ENCODE data around the gene WDR35.
"Not testable (repeated sequence)": the region's sequence is repeated elsewhere in the genome, so short reads cannot be mapped to it uniquely, and the experiment has no call there.

WDR35 gene

GRCh38 chr2:19882286-19882685 lies 107.6 kb downstream of the WDR35 start:
- Histone ChIP-seq H3K36me3 (ENCODE audit: control insufficient read depth in 1 of 2, insufficient read depth in 2 of 2, low read depth in 1 of 2, low read length in 2 of 2) (no peaks in the 10 kb centered on the region), H4K91ac (ENCODE audit: low read length) (no peak overlapping the region), H3K9me3 (ENCODE audit: control insufficient read depth, low read length) (no peaks in the 10 kb centered on the region), H3K4me1 (ENCODE audit: control insufficient read depth, insufficient read depth, low read depth, low read length) (peaks cover 2% of the 10 kb centered on the region), H3K14ac (ENCODE audit: low read length in 2 of 2) (no peak overlapping the region), H4K8ac (ENCODE audit: low read length) (no peak overlapping the region), H2BK12ac (ENCODE audit: low read length in 2 of 2) (no peak overlapping the region), H3K9ac (ENCODE audit: low read length) (no peak overlapping the region), H3K4me3 (ENCODE audit: insufficient read depth in 1 of 2, low read depth in 1 of 2, low read length in 2 of 2) (no peak overlapping the region), H3K79me1 (replicated peaks; ENCODE audit: low read length, poor library complexity, severe bottlenecking) (no peaks in the 10 kb centered on the region), H2BK5ac (ENCODE audit: low read depth, low read length, poor library complexity, severe bottlenecking) (no peak overlapping the region), H3K4ac (ENCODE audit: low read depth in 1 of 2, low read length in 2 of 2) (no peak overlapping the region), H2BK120ac (ENCODE audit: low read depth, low read length) (no peak overlapping the region), H3K23ac (ENCODE audit: low read length in 2 of 2) (no peak overlapping the region), H2AK5ac (ENCODE audit: low read length, severe bottlenecking) (no peak overlapping the region), H2BK15ac (ENCODE audit: low read depth, poor library complexity, severe bottlenecking) (no peak overlapping the region), H3K27ac (ENCODE audit: low read length, poor library complexity, severe bottlenecking) (no peak overlapping the region), H2AFZ (ENCODE audit: low read depth, low read length) (no peak overlapping the region), H3K18ac (ENCODE audit: low read depth in 1 of 2, low read length in 2 of 2) (no peak overlapping the region), H3K27me3 (ENCODE audit: control insufficient read depth in 1 of 2, insufficient read depth in 1 of 2, low read length in 2 of 2) (no peaks in the 10 kb centered on the region), H3K4me2 (ENCODE audit: low read length, poor library complexity, severe bottlenecking) (no peak overlapping the region)
- no peak for DNase-seq
- 88% methylated on average over 2 of the region's 2 CpGs for WGBS

- DNase-seq, result no peak
- no peak overlapping the region for H3K18ac ChIP-seq (ENCODE audit: low read depth in 1 of 2, low read length in 2 of 2)
- no peak overlapping the region for H3K14ac ChIP-seq (ENCODE audit: low read length in 2 of 2)
- no peaks in the 10 kb centered on the region for H3K79me1 ChIP-seq (replicated peaks; ENCODE audit: low read length, poor library complexity, severe bottlenecking)
- H3K36me3 ChIP-seq (ENCODE audit: control insufficient read depth in 1 of 2, insufficient read depth in 2 of 2, low read depth in 1 of 2, low read length in 2 of 2), result no peaks in the 10 kb centered on the region
- no peak overlapping the region for H2BK12ac ChIP-seq (ENCODE audit: low read length in 2 of 2)
- no peak overlapping the region for H3K9ac ChIP-seq (ENCODE audit: low read length)
- H2BK15ac ChIP-seq (ENCODE audit: low read depth, poor library complexity, severe bottlenecking), result no peak overlapping the region
- H3K27ac ChIP-seq (ENCODE audit: low read length, poor library complexity, severe bottlenecking), result no peak overlapping the region
- no peak overlapping the region for H3K4ac ChIP-seq (ENCODE audit: low read depth in 1 of 2, low read length in 2 of 2)
- no peak overlapping the region for H2AFZ ChIP-seq (ENCODE audit: low read depth, low read length)
- peaks cover 2% of the 10 kb centered on the region for H3K4me1 ChIP-seq (ENCODE audit: control insufficient read depth, insufficient read depth, low read depth, low read length)
- no peaks in the 10 kb centered on the region for H3K9me3 ChIP-seq (ENCODE audit: control insufficient read depth, low read length)
- no peak overlapping the region for H3K23ac ChIP-seq (ENCODE audit: low read length in 2 of 2)
- H3K4me3 ChIP-seq (ENCODE audit: insufficient read depth in 1 of 2, low read depth in 1 of 2, low read length in 2 of 2), result no peak overlapping the region
- no peak overlapping the region for H2BK120ac ChIP-seq (ENCODE audit: low read depth, low read length)
- H4K91ac ChIP-seq (ENCODE audit: low read length), result no peak overlapping the region
- H3K27me3 ChIP-seq (ENCODE audit: control insufficient read depth in 1 of 2, insufficient read depth in 1 of 2, low read length in 2 of 2), result no peaks in the 10 kb centered on the region
- no peak overlapping the region for H3K4me2 ChIP-seq (ENCODE audit: low read length, poor library complexity, severe bottlenecking)
- H4K8ac ChIP-seq (ENCODE audit: low read length), result no peak overlapping the region
- 83% methylated on average over 1 of the region's 2 CpGs for WGBS
- H2BK5ac ChIP-seq (ENCODE audit: low read depth, low read length, poor library complexity, severe bottlenecking), result no peak overlapping the region
- H2AK5ac ChIP-seq (ENCODE audit: low read length, severe bottlenecking), result no peak overlapping the region
These were observed 108.0 kb downstream of the WDR35 start for GRCh38 chr2:19881908-19882265.

- Histone ChIP-seq H2AK5ac (ENCODE audit: low read length, severe bottlenecking) (no peak overlapping the region), H3K27ac (ENCODE audit: low read length, poor library complexity, severe bottlenecking) (no peak overlapping the region), H2BK120ac (ENCODE audit: low read depth, low read length) (no peak overlapping the region), H3K36me3 (ENCODE audit: control insufficient read depth in 1 of 2, insufficient read depth in 2 of 2, low read depth in 1 of 2, low read length in 2 of 2) (no peaks in the 10 kb centered on the region), H3K9ac (ENCODE audit: low read length) (no peak overlapping the region), H2BK12ac (ENCODE audit: low read length in 2 of 2) (no peak overlapping the region), H4K8ac (ENCODE audit: low read length) (no peak overlapping the region), H3K4me3 (ENCODE audit: insufficient read depth in 1 of 2, low read depth in 1 of 2, low read length in 2 of 2) (no peak overlapping the region), H2BK5ac (ENCODE audit: low read depth, low read length, poor library complexity, severe bottlenecking) (no peak overlapping the region), H3K4me2 (ENCODE audit: low read length, poor library complexity, severe bottlenecking) (no peak overlapping the region), H3K79me1 (replicated peaks; ENCODE audit: low read length, poor library complexity, severe bottlenecking) (no peaks in the 10 kb centered on the region), H2AFZ (ENCODE audit: low read depth, low read length) (no peak overlapping the region), H3K18ac (ENCODE audit: low read depth in 1 of 2, low read length in 2 of 2) (no peak overlapping the region), H4K91ac (ENCODE audit: low read length) (no peak overlapping the region), H3K4me1 (ENCODE audit: control insufficient read depth, insufficient read depth, low read depth, low read length) (peaks cover under 1% of the 10 kb centered on the region), H3K9me3 (ENCODE audit: control insufficient read depth, low read length) (no peaks in the 10 kb centered on the region), H2BK15ac (ENCODE audit: low read depth, poor library complexity, severe bottlenecking) (no peak overlapping the region), H3K27me3 (ENCODE audit: control insufficient read depth in 1 of 2, insufficient read depth in 1 of 2, low read length in 2 of 2) (no peaks in the 10 kb centered on the region), H3K4ac (ENCODE audit: low read depth in 1 of 2, low read length in 2 of 2) (no peak overlapping the region), H3K23ac (ENCODE audit: low read length in 2 of 2) (no peak overlapping the region), H3K14ac (ENCODE audit: low read length in 2 of 2) (no peak overlapping the region)
- WGBS, result 76% methylated on average over 2 of the region's 2 CpGs
- no peak for DNase-seq
These were observed 108.5 kb downstream of the WDR35 start for GRCh38 chr2:19881221-19881907.

GRCh38 chr2:19880191-19880590 lies 109.7 kb downstream of the WDR35 start:
- H3K18ac ChIP-seq (ENCODE audit: low read depth in 1 of 2, low read length in 2 of 2); H3K27me3 ChIP-seq (ENCODE audit: control insufficient read depth in 1 of 2, insufficient read depth in 1 of 2, low read length in 2 of 2); H3K14ac ChIP-seq (ENCODE audit: low read length in 2 of 2); H4K91ac ChIP-seq (ENCODE audit: low read length); H3K4ac ChIP-seq (ENCODE audit: low read depth in 1 of 2, low read length in 2 of 2); H3K4me1 ChIP-seq (ENCODE audit: control insufficient read depth, insufficient read depth, low read depth, low read length); H2BK12ac ChIP-seq (ENCODE audit: low read length in 2 of 2); H3K23ac ChIP-seq (ENCODE audit: low read length in 2 of 2); H3K4me3 ChIP-seq (ENCODE audit: insufficient read depth in 1 of 2, low read depth in 1 of 2, low read length in 2 of 2); H2BK15ac ChIP-seq (ENCODE audit: low read depth, poor library complexity, severe bottlenecking); H2BK120ac ChIP-seq (ENCODE audit: low read depth, low read length); H2AFZ ChIP-seq (ENCODE audit: low read depth, low read length); DNase-seq; H2AK5ac ChIP-seq (ENCODE audit: low read length, severe bottlenecking); H3K36me3 ChIP-seq (ENCODE audit: control insufficient read depth in 1 of 2, insufficient read depth in 2 of 2, low read depth in 1 of 2, low read length in 2 of 2); H2BK5ac ChIP-seq (ENCODE audit: low read depth, low read length, poor library complexity, severe bottlenecking); H3K9ac ChIP-seq (ENCODE audit: low read length); H3K79me1 ChIP-seq (replicated peaks; ENCODE audit: low read length, poor library complexity, severe bottlenecking); H3K4me2 ChIP-seq (ENCODE audit: low read length, poor library complexity, severe bottlenecking); H3K27ac ChIP-seq (ENCODE audit: low read length, poor library complexity, severe bottlenecking); H4K8ac ChIP-seq (ENCODE audit: low read length); H3K9me3 ChIP-seq (ENCODE audit: control insufficient read depth, low read length): not testable (repeated sequence)
